Natural killer cell (primary cell): ENCODE measurements around the gene TMEM242. TPM values are rescaled to one million over a fixed set of nuclear protein-coding genes. Genes with fewer than 3 reads are reported as not detected.

ENCODE experiments used
- ATAC-seq, 3 donors: fragments of 150-1000 bp in 2 of 3; fragments of 200-7000 bp in 1 of 3; cut with Tn5 transposase; 1 replicate in 1 of 3; 2 replicates in 2 of 3; pipeline ENCODE4 v1.10.0; 2021; ENCODE audit warnings: mild to moderate bottlenecking in 2 of 3, moderate library complexity in 2 of 3
- DNase-seq, 2 donors: peaks; one replicate each; pipeline versions ENCODE4 v3.0.0 to v3.0.0-alpha.2; 2013 to 2021; ENCODE audit warnings: mixed read lengths in 1 of 2
- H3K27ac ChIP-seq: one replicate; pipeline ENCODE4 v1.5.1; 2013; ENCODE audit warnings: mild to moderate bottlenecking, low read length
- H3K27me3 ChIP-seq: one replicate; pipeline ENCODE4 v1.6.1; 2013; ENCODE audit warnings: low read length; ENCODE audit not compliant: control insufficient read depth, insufficient read depth
- H3K36me3 ChIP-seq: one replicate; pipeline ENCODE4 v1.6.1; 2013; ENCODE audit warnings: low read length; ENCODE audit not compliant: control insufficient read depth, insufficient read depth
- H3K4me1 ChIP-seq: one replicate; pipeline ENCODE4 v1.6.1; 2013; ENCODE audit warnings: low read length; ENCODE audit not compliant: control insufficient read depth, insufficient read depth
- H3K4me3 ChIP-seq: one replicate; pipeline ENCODE4 v1.5.1; 2013; ENCODE audit warnings: low read length
- H3K9me3 ChIP-seq: one replicate; pipeline ENCODE4 v1.6.1; 2013; ENCODE audit warnings: low read length; ENCODE audit not compliant: control insufficient read depth, insufficient read depth
- H3K27ac Mint-ChIP-seq, 2 donors: one replicate each; pipeline ENCODE4 v1.8.0; 2022; ENCODE audit warnings: mild to moderate bottlenecking in 2 of 2, mixed read lengths in 2 of 2, moderate library complexity in 1 of 2
- H3K27me3 Mint-ChIP-seq, 2 donors: one replicate each; pipeline ENCODE4 v1.8.0; 2022; ENCODE audit warnings: low read depth in 2 of 2, mixed read lengths in 2 of 2
- H3K36me3 Mint-ChIP-seq: one replicate; pipeline ENCODE4 v1.8.0; 2022; ENCODE audit warnings: mixed read lengths
- H3K4me1 Mint-ChIP-seq, 2 donors: one replicate each; pipeline ENCODE4 v1.8.0; 2022; ENCODE audit warnings: mixed read lengths in 2 of 2
- H3K4me3 Mint-ChIP-seq: one replicate; pipeline ENCODE4 v1.8.0; 2022; ENCODE audit warnings: mild to moderate bottlenecking, moderate library complexity, mixed read lengths
- H3K9me3 Mint-ChIP-seq, 2 donors: one replicate each; pipeline ENCODE4 v1.8.0; 2022; ENCODE audit warnings: mixed read lengths in 2 of 2
- CTCF ChIP-seq: fragments of 200-600 bp; IDR thresholded peaks from one replicate; pipeline ENCODE4 v1.8.0; 2022; ENCODE audit warnings: antibody characterized with exemption
- WGBS: methylation state at CpG from one replicate; pipeline ENCODE4 v1.1.7; 2013; ENCODE audit warnings: missing lambda C conversion rate; ENCODE audit not compliant: insufficient coverage; 5-methylcytosine and 5-hydroxymethylcytosine counted together
- intact Hi-C: fragments of 100-400 bp; cut with micrococcal nuclease; formaldehyde crosslinking; loops from one replicate; pipeline ENCODE4 v1.14.2; 2022
- total RNA-seq, 4 donors: library from RNA; stranded (reverse); fragments of 120-200 nt in 1 of 4; gene quantifications; one replicate each; pipeline versions ENCODE4 v1.2.3 to v1.2.4, GENCODE V29; 2013 to 2022

The TMEM242 gene
- total RNA-seq, 3 donors from 2014 or later (not counting 1 experiment from before 2014, with no cell fraction given), result 18.5 to 24.8 (median 19.8) TPM

- H3K36me3 ChIP-seq, result peaks cover 15% of the 10 kb centered on the region
- no peak for ATAC-seq
- H3K9me3 Mint-ChIP-seq, result no peaks in the 10 kb centered on the region
- no peaks in the 10 kb centered on the region for H3K36me3 Mint-ChIP-seq
- DNase-seq, result no peak
- no peak overlapping the region for H3K27ac ChIP-seq
- H3K4me1 ChIP-seq, result no peaks in the 10 kb centered on the region
- peaks cover 4% of the 10 kb centered on the region in 2 donors for H3K4me1 Mint-ChIP-seq
- H3K4me3 ChIP-seq, result no peak overlapping the region
- no peak for TF ChIP-seq CTCF
- H3K4me3 Mint-ChIP-seq, result no peak overlapping the region
- no peak overlapping the region for H3K27ac Mint-ChIP-seq
- no peaks in the 10 kb centered on the region for H3K27me3 Mint-ChIP-seq
- 97% methylated on average over 4 of the region's 4 CpGs for WGBS
- no peaks in the 10 kb centered on the region for H3K9me3 ChIP-seq
- intact Hi-C loops, result no loop called here
- no peaks in the 10 kb centered on the region for H3K27me3 ChIP-seq
Observed at GRCh38 chr6:157290797-157291196, 32.5 kb downstream of the TMEM242 start.

GRCh38 chr6:157289764-157290163 is 33.6 kb downstream of the TMEM242 start:
- Histone ChIP-seq H3K36me3 (peaks cover 15% of the 10 kb centered on the region), H3K9me3 (no peaks in the 10 kb centered on the region), H3K27me3 (no peaks in the 10 kb centered on the region), H3K4me1 (no peaks in the 10 kb centered on the region), H3K4me3 (no peak overlapping the region), H3K27ac (no peak overlapping the region)
- WGBS, result 96% methylated on average over 11 of the region's 11 CpGs
- DNase-seq (no peak), ATAC-seq (no peak)
- peaks cover 4% of the 10 kb centered on the region in 2 donors for H3K4me1 Mint-ChIP-seq
- no peak overlapping the region for H3K27ac Mint-ChIP-seq
- no peaks in the 10 kb centered on the region for H3K36me3 Mint-ChIP-seq
- TF ChIP-seq CTCF, result no peak
- H3K4me3 Mint-ChIP-seq, result no peak overlapping the region
- no peaks in the 10 kb centered on the region for H3K9me3 Mint-ChIP-seq
- no peaks in the 10 kb centered on the region for H3K27me3 Mint-ChIP-seq
- intact Hi-C loops, result no loop called here

- ATAC-seq (no peak), DNase-seq (no peak)
- H3K27me3 Mint-ChIP-seq, result no peaks in the 10 kb centered on the region
- H3K9me3 ChIP-seq, result no peaks in the 10 kb centered on the region
- intact Hi-C loops, result no loop called here
- 95% methylated on average over 9 of the region's 9 CpGs for WGBS
- H3K4me3 Mint-ChIP-seq, result no peak overlapping the region
- no peak overlapping the region for H3K4me3 ChIP-seq
- no peaks in the 10 kb centered on the region for H3K27me3 ChIP-seq
- peaks cover 15% of the 10 kb centered on the region for H3K36me3 ChIP-seq
- no peak overlapping the region for H3K27ac Mint-ChIP-seq
- H3K36me3 Mint-ChIP-seq, result no peaks in the 10 kb centered on the region
- peaks cover 4% of the 10 kb centered on the region in 2 donors for H3K4me1 Mint-ChIP-seq
- no peaks in the 10 kb centered on the region for H3K4me1 ChIP-seq
- no peaks in the 10 kb centered on the region for H3K9me3 Mint-ChIP-seq
- TF ChIP-seq CTCF, result no peak
- H3K27ac ChIP-seq, result no peak overlapping the region
Observed at GRCh38 chr6:157288575-157288974, 34.7 kb downstream of the TMEM242 start.

GRCh38 chr6:157287923-157288322 is 35.4 kb downstream of the TMEM242 start:
- no peak overlapping the region for H3K27ac Mint-ChIP-seq
- 95% methylated on average over 7 of the region's 7 CpGs for WGBS

More at GRCh38 chr6:157287923-157288322, 35.4 kb downstream of the TMEM242 start:
- Histone ChIP-seq H3K4me3 (no peak overlapping the region), H3K36me3 (peaks cover 15% of the 10 kb centered on the region), H3K4me1 (no peaks in the 10 kb centered on the region), H3K9me3 (no peaks in the 10 kb centered on the region), H3K27ac (no peak overlapping the region), H3K27me3 (no peaks in the 10 kb centered on the region)
- DNase-seq (no peak), ATAC-seq (no peak)
- intact Hi-C loops, result no loop called here
- Mint-ChIP-seq H3K4me1 (peaks cover 4% of the 10 kb centered on the region in 2 donors), H3K9me3 (no peaks in the 10 kb centered on the region), H3K4me3 (no peak overlapping the region), H3K27me3 (no peaks in the 10 kb centered on the region), H3K36me3 (no peaks in the 10 kb centered on the region)
- no peak for TF ChIP-seq CTCF
